ENCODE data around the gene PAQR7. TPM values are rescaled to one million over a fixed set of nuclear protein-coding genes. Genes with fewer than 3 reads are reported as not detected.

The PAQR7 gene
- polyA plus RNA-seq, 1 donor from 2014 or later, result 4.1 TPM

DNA sequence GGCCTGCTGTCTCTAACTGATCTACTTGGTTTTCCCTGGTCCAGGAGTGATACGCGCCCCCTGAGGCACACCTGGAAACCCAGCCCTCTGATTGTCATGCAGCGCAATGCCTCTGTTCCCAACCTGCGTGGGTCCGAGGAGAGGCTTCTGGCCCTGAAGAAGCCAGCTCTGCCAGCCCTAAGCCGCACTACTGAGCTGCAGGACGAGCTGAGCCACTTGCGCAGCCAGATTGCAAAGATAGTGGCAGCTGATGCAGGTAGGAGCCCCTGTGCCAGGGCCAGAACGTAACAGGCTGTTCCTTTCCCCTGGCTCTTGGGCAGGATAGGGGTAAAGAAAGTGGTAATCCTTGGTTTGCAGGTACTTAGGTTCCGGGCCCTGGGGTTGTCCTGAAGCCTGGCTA lies 48.9 kb downstream of the PAQR7 start:
- TF ChIP-seq SMC3 (conservative IDR thresholded peaks at IDR 0.05; ENCODE audit: poor library complexity), result no peak
- no peak for TF ChIP-seq TAF1 (IDR thresholded peaks at IDR 0.05; ENCODE audit: low read depth)
- no peak for TF ChIP-seq POLR2AphosphoS5 (IDR thresholded peaks at IDR 0.05)
- Histone ChIP-seq H3K4me2 (ENCODE audit: low read length) (no peak overlapping the region), H3F3A (ENCODE audit: insufficient read depth, low read length, poor library complexity, severe bottlenecking) (no peaks in the 10 kb centered on the region), H3K4me3 (ENCODE audit: low read length) (no peak overlapping the region), H3K79me2 (replicated peaks; ENCODE audit: insufficient read depth, low read length) (peaks cover 7% of the 10 kb centered on the region), H3K27ac (ENCODE audit: low read length) (no peak overlapping the region), H3K36me3 (ENCODE audit: insufficient read depth, low read length) (no peaks in the 10 kb centered on the region), H3K9me3 (ENCODE audit: low read length) (no peaks in the 10 kb centered on the region), H3K27me3 (ENCODE audit: insufficient read depth, low read depth, low read length) (no peaks in the 10 kb centered on the region), H3K9me2 (ENCODE audit: insufficient read depth, low read length) (no peaks in the 10 kb centered on the region), H2AFZ (ENCODE audit: low read depth, low read length) (no peak overlapping the region), H3K9ac (ENCODE audit: low read length) (no peak overlapping the region), H4K20me1 (ENCODE audit: insufficient read depth) (no peaks in the 10 kb centered on the region)

DNA sequence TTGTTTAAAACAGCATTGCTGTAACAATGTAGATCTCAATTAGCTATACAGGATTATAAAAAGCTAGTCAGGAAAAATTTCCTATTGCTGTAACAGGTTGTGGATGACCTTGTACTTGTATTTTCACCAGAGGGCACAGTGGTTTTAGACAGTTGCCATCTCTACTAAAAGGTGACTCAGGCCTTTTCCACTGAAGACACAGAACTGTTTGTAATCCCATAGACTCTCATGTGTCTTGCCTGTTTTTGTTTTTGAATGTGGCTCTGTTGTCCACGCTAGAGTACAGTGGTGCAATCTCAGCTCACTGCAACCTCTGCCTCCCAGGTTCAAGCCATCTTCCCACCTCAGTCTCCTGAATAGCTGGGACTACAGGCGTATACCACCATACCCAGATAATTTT lies 49.9 kb downstream of the PAQR7 start:
- Histone ChIP-seq H2AFZ (ENCODE audit: low read depth, low read length) (no peak overlapping the region), H3K9ac (ENCODE audit: low read length) (no peak overlapping the region), H3K9me3 (ENCODE audit: low read length) (no peaks in the 10 kb centered on the region), H3K9me2 (ENCODE audit: insufficient read depth, low read length) (no peaks in the 10 kb centered on the region), H3K4me3 (ENCODE audit: low read length) (no peak overlapping the region), H3K27ac (ENCODE audit: low read length) (no peak overlapping the region), H3F3A (ENCODE audit: insufficient read depth, low read length, poor library complexity, severe bottlenecking) (no peaks in the 10 kb centered on the region), H3K27me3 (ENCODE audit: insufficient read depth, low read depth, low read length) (no peaks in the 10 kb centered on the region), H4K20me1 (ENCODE audit: insufficient read depth) (no peaks in the 10 kb centered on the region), H3K4me2 (ENCODE audit: low read length) (no peak overlapping the region), H3K79me2 (replicated peaks; ENCODE audit: insufficient read depth, low read length) (peaks cover 16% of the 10 kb centered on the region), H3K36me3 (ENCODE audit: insufficient read depth, low read length) (no peaks in the 10 kb centered on the region)
- TF ChIP-seq RAD21 (conservative IDR thresholded peaks at IDR 0.05), result no peak
- no peak for TF ChIP-seq MXI1 (conservative IDR thresholded peaks at IDR 0.05; ENCODE audit: poor library complexity, severe bottlenecking)
- no peak for TF ChIP-seq EZH2 (IDR thresholded peaks at IDR 0.05; ENCODE audit: borderline replicate concordance, insufficient read depth, low read length, poor library complexity, severe bottlenecking)
- TF ChIP-seq TAF1 (IDR thresholded peaks at IDR 0.05; ENCODE audit: low read depth), result no peak
- TF ChIP-seq, protein P1, sequence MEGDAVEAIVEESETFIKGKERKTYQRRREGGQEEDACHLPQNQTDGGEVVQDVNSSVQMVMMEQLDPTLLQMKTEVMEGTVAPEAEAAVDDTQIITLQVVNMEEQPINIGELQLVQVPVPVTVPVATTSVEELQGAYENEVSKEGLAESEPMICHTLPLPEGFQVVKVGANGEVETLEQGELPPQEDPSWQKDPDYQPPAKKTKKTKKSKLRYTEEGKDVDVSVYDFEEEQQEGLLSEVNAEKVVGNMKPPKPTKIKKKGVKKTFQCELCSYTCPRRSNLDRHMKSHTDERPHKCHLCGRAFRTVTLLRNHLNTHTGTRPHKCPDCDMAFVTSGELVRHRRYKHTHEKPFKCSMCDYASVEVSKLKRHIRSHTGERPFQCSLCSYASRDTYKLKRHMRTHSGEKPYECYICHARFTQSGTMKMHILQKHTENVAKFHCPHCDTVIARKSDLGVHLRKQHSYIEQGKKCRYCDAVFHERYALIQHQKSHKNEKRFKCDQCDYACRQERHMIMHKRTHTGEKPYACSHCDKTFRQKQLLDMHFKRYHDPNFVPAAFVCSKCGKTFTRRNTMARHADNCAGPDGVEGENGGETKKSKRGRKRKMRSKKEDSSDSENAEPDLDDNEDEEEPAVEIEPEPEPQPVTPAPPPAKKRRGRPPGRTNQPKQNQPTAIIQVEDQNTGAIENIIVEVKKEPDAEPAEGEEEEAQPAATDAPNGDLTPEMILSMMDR (IDR thresholded peaks at IDR 0.05; ENCODE audit: poor library complexity, severe bottlenecking), result no peak
- TF ChIP-seq, protein P2, sequence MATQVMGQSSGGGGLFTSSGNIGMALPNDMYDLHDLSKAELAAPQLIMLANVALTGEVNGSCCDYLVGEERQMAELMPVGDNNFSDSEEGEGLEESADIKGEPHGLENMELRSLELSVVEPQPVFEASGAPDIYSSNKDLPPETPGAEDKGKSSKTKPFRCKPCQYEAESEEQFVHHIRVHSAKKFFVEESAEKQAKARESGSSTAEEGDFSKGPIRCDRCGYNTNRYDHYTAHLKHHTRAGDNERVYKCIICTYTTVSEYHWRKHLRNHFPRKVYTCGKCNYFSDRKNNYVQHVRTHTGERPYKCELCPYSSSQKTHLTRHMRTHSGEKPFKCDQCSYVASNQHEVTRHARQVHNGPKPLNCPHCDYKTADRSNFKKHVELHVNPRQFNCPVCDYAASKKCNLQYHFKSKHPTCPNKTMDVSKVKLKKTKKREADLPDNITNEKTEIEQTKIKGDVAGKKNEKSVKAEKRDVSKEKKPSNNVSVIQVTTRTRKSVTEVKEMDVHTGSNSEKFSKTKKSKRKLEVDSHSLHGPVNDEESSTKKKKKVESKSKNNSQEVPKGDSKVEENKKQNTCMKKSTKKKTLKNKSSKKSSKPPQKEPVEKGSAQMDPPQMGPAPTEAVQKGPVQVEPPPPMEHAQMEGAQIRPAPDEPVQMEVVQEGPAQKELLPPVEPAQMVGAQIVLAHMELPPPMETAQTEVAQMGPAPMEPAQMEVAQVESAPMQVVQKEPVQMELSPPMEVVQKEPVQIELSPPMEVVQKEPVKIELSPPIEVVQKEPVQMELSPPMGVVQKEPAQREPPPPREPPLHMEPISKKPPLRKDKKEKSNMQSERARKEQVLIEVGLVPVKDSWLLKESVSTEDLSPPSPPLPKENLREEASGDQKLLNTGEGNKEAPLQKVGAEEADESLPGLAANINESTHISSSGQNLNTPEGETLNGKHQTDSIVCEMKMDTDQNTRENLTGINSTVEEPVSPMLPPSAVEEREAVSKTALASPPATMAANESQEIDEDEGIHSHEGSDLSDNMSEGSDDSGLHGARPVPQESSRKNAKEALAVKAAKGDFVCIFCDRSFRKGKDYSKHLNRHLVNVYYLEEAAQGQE (IDR thresholded peaks at IDR 0.05; ENCODE audit: borderline replicate concordance), result no peak
- TF ChIP-seq EP300 (conservative IDR thresholded peaks at IDR 0.05; ENCODE audit: poor library complexity, severe bottlenecking), result no peak
- TF ChIP-seq SMC3 (conservative IDR thresholded peaks at IDR 0.05; ENCODE audit: poor library complexity), result no peak
- no peak for TF ChIP-seq POLR2AphosphoS5 (IDR thresholded peaks at IDR 0.05)
